ENCODE measurements around the gene MBD5. TPM values are rescaled to one million over a fixed set of nuclear protein-coding genes. Genes with fewer than 3 reads are reported as not detected.

The MBD5 gene
- polyA plus RNA-seq, 1 donor (not counting 4 experiments of a cell fraction or from before 2014, with no cell fraction given), result 20.1 TPM

DNA sequence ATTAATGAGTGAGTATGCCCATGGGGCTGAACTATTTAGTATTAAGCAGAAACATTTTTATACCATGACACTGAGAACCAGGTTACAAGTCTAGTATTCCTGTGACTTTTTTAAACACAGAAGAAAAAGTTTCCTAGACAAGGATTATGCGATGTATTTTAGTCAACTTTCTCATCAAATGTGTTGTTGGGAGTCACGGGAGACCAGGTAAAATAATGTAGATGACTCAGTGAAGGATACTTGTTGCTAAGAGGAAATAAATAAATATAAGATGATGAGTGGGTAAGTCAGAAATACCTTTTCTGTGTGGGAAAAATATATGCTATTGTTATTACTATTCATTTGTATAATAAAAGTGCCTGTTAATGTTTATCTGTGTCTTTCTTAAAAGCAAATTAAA, 23.4 kb downstream of the MBD5 start:
- H4K20me1 ChIP-seq (ENCODE audit: control insufficient read depth, extremely low read depth, insufficient read depth, low read length), result no peaks in the 10 kb centered on the region
- DNase-seq (ENCODE audit: low read depth, low spot score), result no peak

DNA sequence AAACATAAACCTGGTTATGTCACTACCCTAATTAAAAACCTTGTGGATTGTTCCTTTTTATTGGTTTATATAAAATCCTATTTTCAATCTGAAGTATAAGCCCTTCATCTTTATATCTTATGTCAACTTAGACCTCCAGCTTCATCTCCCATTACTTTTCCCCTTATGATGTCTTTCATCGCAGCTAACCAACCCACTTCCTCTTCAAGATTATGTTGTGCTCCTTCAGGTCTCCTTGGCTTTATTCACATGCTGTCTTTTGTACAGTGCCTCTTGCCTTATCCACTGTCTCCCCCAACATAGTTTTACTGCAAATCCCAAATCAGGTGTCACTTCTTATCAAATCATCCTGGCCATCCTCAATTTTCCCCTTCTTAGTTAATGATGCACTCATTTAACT, 25.9 kb downstream of the MBD5 start:
- DNase-seq (ENCODE audit: low read depth, low spot score) (no peak), FAIRE-seq (no peak)
- H3K36me3 ChIP-seq (ENCODE audit: control insufficient read depth in 2 of 2, extremely low read depth in 1 of 2, insufficient read depth in 2 of 2, low read length in 2 of 2), result no peaks in the 10 kb centered on the region
- no peaks in the 10 kb centered on the region for H3K4me1 ChIP-seq (ENCODE audit: control insufficient read depth, extremely low read depth, insufficient read depth, low read length)
- no peak overlapping the region for H3K9ac ChIP-seq (ENCODE audit: control insufficient read depth, extremely low read depth, insufficient read depth, low read length)
- no peak overlapping the region for H2AFZ ChIP-seq (ENCODE audit: control insufficient read depth, low read length)
- no peak overlapping the region for H3K4me3 ChIP-seq (ENCODE audit: control insufficient read depth in 2 of 3, extremely low read depth in 1 of 3, insufficient read depth in 2 of 3, low read depth in 1 of 3, low read length in 3 of 3)
- H3K9me1 ChIP-seq (ENCODE audit: control insufficient read depth, extremely low read depth, insufficient read depth, low read length), result no peaks in the 10 kb centered on the region
- no peaks in the 10 kb centered on the region for H3K27me3 ChIP-seq (ENCODE audit: control insufficient read depth, extremely low read depth, insufficient read depth, low read length)
- no peak overlapping the region for H3K27ac ChIP-seq (ENCODE audit: control insufficient read depth, insufficient read depth, low read length)
- dilution Hi-C loops (cut with MboI; ENCODE audit: extremely low pct_ligation_motif_present, low sequenced_read_pairs), result no loop called here
- H3K4me2 ChIP-seq (ENCODE audit: control insufficient read depth, extremely low read depth, insufficient read depth, low read depth, low read length), result no peak overlapping the region
- TF ChIP-seq EZH2 (IDR thresholded peaks at IDR 0.05; ENCODE audit: low read length), result no peak
- TF ChIP-seq, protein P1, sequence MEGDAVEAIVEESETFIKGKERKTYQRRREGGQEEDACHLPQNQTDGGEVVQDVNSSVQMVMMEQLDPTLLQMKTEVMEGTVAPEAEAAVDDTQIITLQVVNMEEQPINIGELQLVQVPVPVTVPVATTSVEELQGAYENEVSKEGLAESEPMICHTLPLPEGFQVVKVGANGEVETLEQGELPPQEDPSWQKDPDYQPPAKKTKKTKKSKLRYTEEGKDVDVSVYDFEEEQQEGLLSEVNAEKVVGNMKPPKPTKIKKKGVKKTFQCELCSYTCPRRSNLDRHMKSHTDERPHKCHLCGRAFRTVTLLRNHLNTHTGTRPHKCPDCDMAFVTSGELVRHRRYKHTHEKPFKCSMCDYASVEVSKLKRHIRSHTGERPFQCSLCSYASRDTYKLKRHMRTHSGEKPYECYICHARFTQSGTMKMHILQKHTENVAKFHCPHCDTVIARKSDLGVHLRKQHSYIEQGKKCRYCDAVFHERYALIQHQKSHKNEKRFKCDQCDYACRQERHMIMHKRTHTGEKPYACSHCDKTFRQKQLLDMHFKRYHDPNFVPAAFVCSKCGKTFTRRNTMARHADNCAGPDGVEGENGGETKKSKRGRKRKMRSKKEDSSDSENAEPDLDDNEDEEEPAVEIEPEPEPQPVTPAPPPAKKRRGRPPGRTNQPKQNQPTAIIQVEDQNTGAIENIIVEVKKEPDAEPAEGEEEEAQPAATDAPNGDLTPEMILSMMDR (optimal IDR thresholded peaks at IDR 0.05 in 1 of 3, IDR thresholded peaks at IDR 0.05 in 1 of 3, conservative IDR thresholded peaks at IDR 0.05 in 1 of 3; ENCODE audit: extremely low read depth in 1 of 3, insufficient read depth in 2 of 3, low read length in 3 of 3), result no peak
- H3K9me3 ChIP-seq (ENCODE audit: control insufficient read depth, low read depth, low read length), result no peaks in the 10 kb centered on the region
- H4K20me1 ChIP-seq (ENCODE audit: control insufficient read depth, extremely low read depth, insufficient read depth, low read length), result no peaks in the 10 kb centered on the region
- H3K79me2 ChIP-seq (ENCODE audit: control insufficient read depth, insufficient read depth, low read length), result no peaks in the 10 kb centered on the region

More for the DNA sequence above, 23.4 kb downstream of the MBD5 start:
- H3K9ac ChIP-seq (ENCODE audit: control insufficient read depth, extremely low read depth, insufficient read depth, low read length), result no peak overlapping the region
- no peaks in the 10 kb centered on the region for H3K9me3 ChIP-seq (ENCODE audit: control insufficient read depth, low read depth, low read length)
- no peaks in the 10 kb centered on the region for H3K27me3 ChIP-seq (ENCODE audit: control insufficient read depth, extremely low read depth, insufficient read depth, low read length)
- dilution Hi-C loops (cut with MboI; ENCODE audit: extremely low pct_ligation_motif_present, low sequenced_read_pairs), result no loop called here
- H3K9me1 ChIP-seq (ENCODE audit: control insufficient read depth, extremely low read depth, insufficient read depth, low read length), result no peaks in the 10 kb centered on the region
- no peak for FAIRE-seq
- H2AFZ ChIP-seq (ENCODE audit: control insufficient read depth, low read length), result no peak overlapping the region
- H3K27ac ChIP-seq (ENCODE audit: control insufficient read depth, insufficient read depth, low read length), result peak overlapping the region; percentile 7
- H3K4me3 ChIP-seq (ENCODE audit: control insufficient read depth in 2 of 3, extremely low read depth in 1 of 3, insufficient read depth in 2 of 3, low read depth in 1 of 3, low read length in 3 of 3), result no peak overlapping the region
- H3K36me3 ChIP-seq (ENCODE audit: control insufficient read depth in 2 of 2, extremely low read depth in 1 of 2, insufficient read depth in 2 of 2, low read length in 2 of 2), result no peaks in the 10 kb centered on the region
- H3K79me2 ChIP-seq (ENCODE audit: control insufficient read depth, insufficient read depth, low read length), result no peaks in the 10 kb centered on the region
- no peak overlapping the region for H3K4me2 ChIP-seq (ENCODE audit: control insufficient read depth, extremely low read depth, insufficient read depth, low read depth, low read length)
- TF ChIP-seq, protein P1 (optimal IDR thresholded peaks at IDR 0.05 in 1 of 3, IDR thresholded peaks at IDR 0.05 in 1 of 3, conservative IDR thresholded peaks at IDR 0.05 in 1 of 3; ENCODE audit: extremely low read depth in 1 of 3, insufficient read depth in 2 of 3, low read length in 3 of 3), result no peak
- TF ChIP-seq EZH2 (IDR thresholded peaks at IDR 0.05; ENCODE audit: low read length), result no peak
- H3K4me1 ChIP-seq (ENCODE audit: control insufficient read depth, extremely low read depth, insufficient read depth, low read length), result no peaks in the 10 kb centered on the region
